T1000 (cell line): ENCODE measurements around the gene ADGRL3.
"Not testable (repeated sequence)": the region's sequence is repeated elsewhere in the genome, so short reads cannot be mapped to it uniquely, and the experiment has no call there.

Source experiments
- DNase-seq: peaks from one replicate; lab custom pipeline; 2025; ENCODE audit warnings: mixed read lengths; lab: John Stamatoyannopoulos, UW

The ADGRL3 gene

DNA sequence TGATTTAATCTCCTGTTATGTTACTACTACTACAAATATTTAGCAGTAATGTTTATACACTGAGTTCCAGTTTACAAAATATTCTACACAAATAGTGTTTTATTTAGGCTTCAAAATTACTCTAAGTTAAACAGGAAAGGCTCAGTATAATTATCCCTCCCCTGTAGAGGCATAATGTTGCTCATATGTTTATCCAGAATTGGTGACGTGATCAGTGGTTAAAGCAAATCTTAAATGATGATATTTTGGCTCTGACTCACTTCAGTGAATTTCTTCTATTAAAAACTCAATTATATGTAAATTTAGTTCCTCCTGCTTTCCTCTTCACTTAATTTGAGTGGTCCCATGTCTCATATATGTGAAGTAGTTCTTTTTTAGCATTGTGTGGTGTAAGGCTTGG is 438.5 kb downstream of the ADGRL3 start:
- no peak for DNase-seq

DNA sequence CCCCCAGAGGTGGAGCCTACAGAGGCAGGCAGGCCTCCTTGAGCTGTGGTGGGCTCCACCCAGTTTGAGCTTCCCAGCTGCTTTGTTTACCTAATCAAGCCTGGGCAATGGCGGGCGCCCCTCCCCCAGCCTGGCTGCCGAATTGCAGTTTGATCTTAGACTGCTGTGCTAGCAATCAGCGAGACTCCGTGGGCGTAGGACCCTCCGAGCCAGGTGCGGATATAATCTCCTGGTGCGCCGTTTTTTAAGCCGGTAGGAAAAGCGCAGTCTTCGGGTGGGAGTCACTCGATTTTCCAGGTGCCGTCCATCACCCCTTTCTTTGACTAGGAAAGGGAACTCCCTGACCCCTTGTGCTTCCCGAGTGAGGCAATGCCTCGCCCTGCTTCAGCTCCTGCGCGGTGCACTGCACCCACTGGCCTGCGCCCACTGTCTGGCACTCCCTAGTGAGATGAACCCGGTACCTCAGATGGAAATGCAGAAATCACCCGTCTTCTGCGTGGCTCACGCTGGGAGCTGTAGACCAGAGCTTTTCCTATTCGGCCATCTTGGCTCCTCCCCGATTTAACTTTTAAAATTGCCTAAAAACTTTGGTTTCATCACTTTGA is 446.7 kb downstream of the ADGRL3 start:
- DNase-seq = not testable (repeated sequence)

DNA sequence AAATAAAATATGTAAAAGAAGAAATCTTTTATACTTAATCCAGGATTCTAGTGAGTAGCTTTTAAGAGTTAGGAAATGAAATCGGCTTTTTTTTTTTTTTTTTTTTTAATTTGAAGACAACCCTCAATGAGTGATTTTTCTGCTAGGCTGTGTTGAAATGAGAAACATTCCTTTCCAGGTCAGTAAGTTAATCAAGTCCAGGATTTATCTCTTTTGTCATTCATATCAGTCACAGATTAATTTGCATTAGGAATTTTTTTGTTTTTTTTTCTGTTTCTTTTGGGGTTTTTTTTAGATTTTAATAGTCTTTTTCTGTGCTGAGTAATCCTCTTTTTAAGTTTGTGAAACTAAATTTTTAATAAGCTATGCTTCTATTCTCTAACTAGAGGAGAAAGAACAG is 448.1 kb downstream of the ADGRL3 start:
- DNase-seq = no peak

DNA sequence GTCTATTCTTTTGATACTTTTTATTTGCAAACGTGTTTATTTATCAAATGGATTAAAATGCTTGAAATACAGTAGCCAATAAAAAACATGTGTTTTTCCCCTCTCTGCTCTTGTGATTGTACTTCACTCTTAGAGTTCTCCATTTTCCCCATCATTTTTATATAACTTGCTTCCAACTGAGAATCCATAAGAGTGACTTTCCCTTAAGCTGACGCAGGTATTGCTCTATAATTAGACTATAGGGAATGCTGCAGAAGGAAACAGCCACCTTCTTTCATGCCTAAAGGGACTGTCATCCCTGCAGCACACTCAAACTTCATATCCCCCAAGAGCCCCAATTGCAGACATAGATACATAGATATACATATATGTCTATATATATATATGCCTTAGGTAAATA is 456.9 kb downstream of the ADGRL3 start:
- no peak for DNase-seq

DNA sequence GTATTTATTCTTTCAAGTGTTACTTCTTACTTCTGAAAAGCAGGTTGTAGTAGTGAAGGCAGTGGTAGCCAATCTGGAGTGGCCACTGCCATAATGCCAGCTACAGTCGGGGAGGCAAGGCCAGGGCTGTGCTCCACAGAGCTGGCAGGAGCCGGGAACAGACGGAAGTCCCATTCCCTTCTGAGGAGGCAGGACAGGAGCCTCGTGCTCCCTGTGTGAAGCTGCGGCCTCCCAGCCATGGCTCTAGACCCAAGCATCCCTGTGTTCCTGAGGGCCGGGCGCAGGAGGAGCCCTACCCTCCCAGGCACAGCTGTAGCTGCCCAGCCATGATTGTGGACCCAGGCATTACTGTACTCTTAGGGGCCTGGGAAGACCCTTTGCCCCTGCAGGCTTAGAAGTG is 461.8 kb downstream of the ADGRL3 start:
- no peak for DNase-seq

DNA sequence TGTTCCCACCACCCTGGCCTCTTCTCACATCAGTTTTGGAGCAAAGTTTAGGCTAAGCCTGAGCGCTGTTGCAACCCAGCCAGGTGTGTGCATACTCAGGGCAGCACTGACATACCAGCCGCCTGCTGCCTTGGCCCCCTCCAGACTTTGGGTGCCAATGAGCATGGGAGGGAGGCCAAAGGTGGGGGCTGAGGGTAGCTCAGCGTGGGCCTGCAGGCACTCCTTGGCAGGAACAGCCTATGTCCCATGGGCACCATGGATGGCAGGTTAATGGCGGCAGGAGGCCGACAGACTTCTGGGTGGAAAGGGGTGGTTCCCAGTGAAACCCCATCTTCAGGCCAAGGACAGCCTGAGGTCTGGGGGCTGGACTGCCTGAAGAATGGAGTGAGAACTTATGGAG is 462.2 kb downstream of the ADGRL3 start:
- DNase-seq = no peak

DNA sequence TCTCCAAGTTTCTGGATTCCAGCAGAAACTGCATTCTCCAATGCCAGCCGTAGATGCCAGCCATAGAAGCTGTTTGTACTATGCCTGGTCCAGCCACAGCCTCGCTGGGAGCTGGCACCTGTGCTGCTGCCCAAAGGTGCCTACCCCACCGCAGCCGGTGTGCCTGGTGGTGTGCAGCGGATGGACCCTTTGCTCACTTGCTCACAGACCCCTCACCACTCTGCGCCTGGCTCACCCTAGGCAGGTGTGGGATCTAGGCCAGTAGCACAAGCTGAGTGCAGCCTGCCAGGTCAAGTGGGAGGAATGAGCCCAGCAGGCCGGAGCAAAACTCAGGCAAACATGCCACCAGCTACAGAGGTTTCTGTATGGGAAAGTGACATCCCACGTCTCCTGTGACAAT is 463.2 kb downstream of the ADGRL3 start:
- no peak for DNase-seq

DNA sequence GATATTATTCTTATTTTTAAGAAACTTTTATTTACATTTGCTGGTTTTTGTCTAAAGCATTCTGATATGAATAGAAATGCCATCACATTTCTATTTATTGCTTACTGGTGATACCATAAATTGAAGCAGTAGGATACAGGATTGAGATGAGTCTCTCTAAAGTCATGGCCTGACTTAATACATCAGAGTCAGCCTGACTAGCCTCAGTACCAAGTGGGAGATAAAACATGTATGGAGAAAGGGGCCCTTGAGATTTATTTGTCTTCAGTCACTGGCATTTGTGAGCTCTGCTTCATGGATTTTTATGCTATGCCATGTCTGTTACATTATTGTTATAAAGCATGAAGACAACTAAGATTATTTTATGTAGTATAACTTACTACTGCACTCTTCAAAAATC is 465.5 kb downstream of the ADGRL3 start:
- DNase-seq = no peak

DNA sequence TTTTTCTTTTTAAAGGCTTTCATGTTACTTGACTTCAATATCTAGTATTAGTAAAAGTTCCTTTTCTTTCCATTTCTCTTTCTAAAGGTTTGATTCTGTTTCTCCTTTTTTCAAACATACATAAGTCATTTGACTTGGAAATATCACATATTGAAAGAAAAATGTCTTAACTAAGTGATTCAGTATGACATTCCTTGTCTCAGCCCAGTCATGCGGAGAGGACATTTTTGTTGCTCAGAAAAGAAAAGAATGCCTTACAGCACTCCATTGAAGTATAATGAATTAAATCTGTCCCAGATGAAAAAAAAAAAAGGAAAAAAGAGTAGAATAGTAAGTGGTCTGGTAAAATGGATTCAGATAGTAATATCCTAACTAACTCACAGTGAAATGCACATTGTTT is 466.1 kb downstream of the ADGRL3 start:
- DNase-seq = no peak

DNA sequence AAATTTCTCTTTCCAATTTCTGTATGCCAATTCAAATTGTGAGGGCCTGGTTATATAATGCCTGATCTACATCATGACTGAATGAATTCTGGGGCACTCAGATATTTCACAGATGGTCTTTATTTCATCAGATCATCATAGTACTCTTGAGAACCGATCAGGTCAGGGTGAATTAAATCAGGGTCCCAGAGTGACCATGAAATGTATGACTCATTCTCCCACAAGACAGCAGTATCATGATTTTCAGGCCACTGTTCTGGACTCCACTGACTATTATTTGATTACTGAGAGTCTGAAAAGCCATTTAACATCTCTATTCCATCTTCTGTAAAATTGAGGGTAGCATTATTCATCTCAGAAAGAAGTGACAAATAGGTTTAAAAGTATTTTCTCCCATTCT is 471.5 kb downstream of the ADGRL3 start:
- no peak for DNase-seq

DNA sequence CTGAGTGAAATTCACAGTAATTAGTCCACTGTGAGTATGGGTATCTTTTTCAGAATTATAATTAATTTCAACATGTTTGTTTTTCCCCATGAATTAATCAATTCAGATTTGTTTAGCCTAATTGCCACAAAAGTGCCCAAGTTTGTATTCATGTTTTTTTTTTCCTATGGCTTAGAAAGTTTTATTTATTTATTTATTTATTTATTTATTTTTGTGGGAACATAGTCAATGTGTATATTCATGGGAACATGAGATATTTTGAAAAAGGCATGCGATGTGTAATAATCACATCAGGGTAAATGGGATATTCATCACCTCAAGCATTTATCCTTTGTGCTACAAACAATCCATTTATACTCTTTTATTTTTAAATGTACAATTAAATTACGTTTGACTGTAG is 475.3 kb downstream of the ADGRL3 start:
- no peak for DNase-seq

DNA sequence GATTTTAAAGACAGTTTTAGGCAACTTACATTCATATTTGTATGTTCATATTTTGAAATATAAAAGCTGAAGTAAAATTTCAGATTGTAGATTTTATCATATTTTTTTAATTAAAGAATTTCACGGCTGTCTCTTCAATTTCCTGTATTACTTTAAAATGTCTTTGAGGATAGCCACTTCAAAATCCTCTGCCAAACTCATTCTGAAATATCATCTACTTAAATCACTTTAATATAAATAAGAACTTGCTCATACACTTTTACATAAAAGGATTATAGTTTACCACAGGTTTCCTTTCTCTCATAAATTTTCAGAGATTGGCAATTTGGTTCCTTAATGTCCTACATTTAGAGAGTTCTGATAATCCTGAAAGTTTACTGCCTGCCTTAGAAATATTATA is 478.2 kb downstream of the ADGRL3 start:
- no peak for DNase-seq

DNA sequence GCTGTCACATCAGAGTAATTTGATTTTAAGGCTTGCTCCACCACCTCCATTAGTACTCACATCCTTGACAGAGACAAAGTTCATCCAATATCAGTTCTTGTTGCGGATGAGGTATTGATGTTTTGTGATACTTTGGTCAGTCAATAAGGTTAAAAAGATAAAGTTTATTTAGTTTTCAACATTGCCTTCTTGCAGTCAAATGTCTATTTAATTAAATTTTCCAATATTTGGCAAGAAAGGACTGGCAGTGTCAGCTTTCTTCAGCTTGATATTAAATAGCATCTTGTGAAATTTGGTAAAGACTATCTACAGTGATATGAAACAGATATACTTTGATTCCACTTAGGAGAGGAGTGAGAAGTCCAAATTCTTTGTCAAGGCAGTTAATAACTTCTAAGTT is 493.4 kb downstream of the ADGRL3 start:
- no peak for DNase-seq

DNA sequence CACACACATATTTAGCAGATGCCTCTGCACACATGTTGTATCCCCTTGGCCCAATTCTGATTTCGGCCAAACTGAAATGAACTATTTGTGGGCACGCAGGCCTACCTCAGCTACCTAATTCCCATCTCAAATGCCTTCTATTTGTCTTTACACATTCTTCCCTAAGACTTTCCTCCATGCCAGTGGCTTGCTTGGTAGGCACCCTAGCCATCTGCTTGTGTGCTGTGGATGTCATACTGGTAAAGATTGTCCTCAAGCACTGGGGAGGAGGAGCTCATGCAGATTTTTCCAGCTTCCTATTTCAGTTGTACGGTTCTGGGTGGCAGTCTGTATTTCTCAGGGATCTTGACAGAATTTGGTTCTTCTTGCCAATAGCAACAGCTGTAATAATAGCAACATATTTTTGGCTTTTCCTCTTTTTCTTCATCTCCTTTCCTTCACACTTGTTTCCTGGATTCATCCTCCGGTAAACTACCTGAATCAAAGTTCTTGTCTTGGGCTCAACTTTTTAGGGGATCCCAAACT is 514.3 kb downstream of the ADGRL3 start:
- DNase-seq = no peak

DNA sequence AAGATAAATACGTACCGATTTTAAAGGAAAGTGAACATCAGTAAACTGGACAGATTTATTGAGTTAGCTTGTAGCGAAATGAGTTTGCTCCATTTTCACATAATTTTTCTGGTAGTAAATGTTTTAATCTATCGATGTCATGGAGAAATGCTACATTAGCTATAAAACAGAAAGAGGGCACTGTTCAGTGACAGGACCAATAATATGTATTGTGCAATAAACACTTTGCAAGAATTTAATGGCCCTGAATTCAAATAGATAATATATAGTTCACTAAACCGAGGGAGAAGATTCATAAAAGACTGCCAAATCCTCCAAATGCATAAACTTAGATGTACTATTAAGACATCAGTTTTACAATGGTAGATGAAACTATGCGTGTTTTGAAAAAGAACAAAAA is 516.3 kb downstream of the ADGRL3 start:
- no peak for DNase-seq

DNA sequence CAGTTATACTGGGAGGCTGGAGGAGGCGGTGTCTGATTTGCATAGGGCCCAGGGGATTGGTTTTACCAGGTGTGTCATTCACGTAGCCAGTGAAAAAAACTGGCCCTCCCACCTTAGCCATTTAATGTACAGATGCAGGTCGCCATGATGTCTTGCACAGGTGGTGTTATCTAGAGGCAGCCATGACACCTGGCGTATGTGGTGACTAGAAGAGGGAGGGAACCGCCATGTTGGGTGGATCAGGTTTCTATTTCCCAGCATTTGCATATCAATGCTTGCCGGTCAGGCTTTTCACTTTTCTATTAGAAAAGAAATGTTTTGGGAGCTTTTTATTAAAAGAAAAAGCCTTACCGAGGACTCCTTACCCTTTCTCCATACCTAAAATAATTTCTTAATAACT is 523.4 kb downstream of the ADGRL3 start:
- DNase-seq = no peak

DNA sequence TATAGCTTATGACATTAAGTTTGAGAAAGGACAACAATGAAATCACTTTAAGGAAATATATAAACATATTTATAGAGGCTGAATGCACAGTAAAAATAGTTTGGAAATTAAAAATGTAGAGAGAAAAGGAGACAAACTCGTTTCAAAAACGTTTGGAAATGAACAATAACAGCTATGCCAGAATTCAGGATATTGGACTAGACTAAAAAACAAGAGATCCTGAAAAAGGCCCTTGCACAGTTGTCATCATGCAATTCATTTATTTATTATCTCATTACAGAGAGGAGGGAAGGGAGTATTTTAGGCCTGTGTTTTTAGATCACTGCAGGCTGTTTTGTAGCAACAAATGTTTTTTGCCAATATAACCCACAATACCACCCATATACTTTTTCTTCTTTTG is 527.2 kb downstream of the ADGRL3 start:
- no peak for DNase-seq

DNA sequence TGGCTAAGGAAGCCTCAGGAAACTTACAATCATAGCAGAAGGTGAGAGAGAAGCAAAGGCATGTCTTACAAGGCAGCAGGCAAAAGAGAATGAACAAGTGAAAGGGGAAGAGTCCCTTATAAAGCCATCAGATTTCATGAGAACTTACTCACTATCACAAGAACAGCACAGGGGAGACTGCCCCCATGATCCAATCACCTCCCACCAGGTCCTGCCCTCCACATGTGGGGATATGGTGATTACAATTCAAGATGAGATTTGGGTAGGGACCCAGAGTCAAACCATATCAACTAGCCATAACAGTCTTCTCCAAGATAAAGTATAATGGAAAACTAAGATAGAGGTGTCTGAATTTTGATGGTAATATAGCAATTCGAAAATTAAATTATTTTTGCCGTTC is 534.3 kb downstream of the ADGRL3 start:
- DNase-seq = no peak

DNA sequence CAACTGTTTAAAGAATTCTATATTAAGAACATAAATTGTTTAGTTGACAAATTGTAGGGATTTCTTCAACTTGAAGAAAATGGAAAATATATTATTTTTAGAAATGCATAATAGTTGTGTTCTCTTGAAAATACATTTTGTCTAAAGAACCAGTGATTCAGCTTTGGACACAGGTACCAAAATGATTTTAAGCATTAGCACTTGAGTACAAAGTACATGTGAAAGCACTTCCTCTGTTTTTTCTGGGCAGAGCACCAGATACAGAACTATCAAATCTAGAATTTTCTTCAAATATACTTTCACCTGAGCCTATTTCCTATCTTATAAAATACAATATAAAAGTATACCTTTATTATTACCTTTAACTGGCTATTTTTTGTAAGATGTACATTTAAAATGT is 539.8 kb downstream of the ADGRL3 start:
- DNase-seq = no peak

DNA sequence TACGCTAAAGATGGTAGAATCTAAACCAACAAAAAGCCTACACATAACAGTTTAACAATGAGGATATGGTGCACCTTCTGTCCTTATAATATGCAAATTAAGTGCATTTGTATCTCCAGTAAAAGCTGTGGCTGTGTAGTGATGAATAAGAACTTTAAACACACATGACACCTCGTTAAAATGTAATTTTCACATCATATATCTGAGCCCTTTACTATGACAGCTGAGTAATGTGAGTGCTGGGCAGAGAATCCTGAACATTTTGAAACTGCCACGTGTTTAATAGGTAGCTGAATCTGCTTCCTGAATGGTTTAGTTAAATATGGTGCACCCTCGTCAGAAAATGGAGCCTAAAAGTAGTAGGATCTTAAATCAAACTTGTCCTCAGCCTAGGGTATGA is 540.8 kb downstream of the ADGRL3 start:
- no peak for DNase-seq

DNA sequence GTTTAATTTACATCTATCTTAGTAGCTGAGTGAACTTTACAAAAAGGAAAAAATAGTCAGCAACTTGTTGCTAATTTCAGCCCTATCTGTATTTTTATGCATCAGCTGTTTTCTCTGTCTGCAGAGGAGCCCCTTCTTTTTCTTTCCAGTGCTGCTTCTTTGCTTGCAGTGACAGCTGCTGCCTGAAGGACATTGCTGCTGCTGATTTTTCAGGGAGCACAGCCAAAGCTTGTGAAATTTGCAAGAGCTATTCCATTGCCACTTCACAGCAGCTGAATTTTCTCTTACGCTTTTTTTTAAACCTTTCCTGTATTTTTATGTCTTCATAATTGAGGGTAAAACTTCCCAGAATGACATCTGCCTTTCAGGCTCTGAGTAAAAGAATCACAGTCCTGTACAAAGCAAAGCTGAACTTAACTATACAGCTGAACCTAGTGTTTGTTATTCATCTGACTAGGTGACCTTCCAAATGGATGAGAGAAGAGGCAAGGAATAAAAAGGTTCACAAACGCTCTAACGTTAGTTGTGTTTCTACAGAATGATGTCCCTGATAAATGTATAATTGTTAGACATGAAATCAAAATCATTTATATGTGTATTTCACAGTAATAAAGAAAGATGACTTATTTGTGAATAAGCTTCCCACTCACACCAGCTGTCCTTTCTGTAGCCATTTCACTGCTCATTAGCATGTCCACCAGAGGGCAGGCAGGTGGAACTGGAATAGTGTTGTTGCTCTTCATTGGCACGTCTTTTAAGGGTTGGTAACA is 541.4 kb downstream of the ADGRL3 start:
- no peak for DNase-seq

DNA sequence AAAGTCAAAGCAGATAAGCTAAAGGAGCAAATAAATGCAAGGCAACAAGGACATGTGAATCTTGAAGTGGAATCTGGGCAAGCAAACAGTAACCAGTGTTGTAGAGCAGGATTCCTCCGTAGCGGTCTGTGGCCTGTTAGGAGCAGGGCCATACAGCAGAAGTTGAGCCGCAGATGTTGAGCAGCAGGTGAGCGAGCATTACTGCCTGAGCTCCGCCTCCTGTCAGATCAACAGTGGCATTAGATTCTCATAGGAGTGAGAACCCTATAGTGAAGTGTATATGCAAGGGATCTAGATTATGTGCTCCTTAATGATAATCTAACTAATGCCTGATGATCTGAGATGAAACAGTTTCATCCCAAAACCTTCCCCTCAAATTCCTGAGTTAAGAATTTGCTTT is 550.7 kb downstream of the ADGRL3 start:
- DNase-seq = no peak

DNA sequence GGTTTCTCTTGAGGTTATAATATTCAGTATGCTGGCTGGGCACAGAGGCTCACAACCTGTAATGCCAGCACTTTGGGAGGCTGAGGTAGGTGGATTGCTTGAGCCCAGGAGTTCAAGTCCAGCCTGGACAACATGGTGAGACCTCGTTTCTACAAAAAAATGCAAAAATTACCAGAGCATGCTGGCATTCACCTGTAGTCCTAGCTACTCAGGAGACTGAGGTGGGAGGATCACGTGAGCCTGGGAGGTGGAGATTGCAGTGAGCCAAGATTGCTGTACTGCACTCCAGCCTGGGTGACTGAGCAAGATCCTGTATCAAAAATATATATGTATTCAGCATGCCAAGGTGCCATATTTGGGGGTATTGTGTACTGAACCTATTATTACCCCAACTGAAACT is 552.5 kb downstream of the ADGRL3 start:
- DNase-seq = no peak

DNA sequence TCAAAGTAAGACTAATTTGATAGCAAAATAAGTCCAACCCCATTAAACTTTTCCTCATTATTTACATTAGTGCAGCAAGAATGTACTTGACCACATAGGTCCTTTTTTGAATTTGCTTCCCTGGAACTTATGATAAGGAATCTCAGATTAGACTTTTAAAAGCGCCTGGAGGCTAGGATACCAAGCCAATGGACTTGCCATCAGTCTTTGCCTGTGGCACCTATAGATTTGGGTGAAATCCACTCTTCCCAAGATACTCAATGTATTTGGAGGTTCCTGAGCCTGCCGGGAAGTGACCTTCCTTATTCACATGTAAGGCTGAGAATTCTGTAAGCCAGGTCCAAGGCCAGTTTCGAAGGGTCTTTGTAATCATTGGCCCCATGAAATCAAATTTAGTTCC is 553.6 kb downstream of the ADGRL3 start:
- no peak for DNase-seq
